Measurements from ENCODE around the gene RIOX2.

DNA sequence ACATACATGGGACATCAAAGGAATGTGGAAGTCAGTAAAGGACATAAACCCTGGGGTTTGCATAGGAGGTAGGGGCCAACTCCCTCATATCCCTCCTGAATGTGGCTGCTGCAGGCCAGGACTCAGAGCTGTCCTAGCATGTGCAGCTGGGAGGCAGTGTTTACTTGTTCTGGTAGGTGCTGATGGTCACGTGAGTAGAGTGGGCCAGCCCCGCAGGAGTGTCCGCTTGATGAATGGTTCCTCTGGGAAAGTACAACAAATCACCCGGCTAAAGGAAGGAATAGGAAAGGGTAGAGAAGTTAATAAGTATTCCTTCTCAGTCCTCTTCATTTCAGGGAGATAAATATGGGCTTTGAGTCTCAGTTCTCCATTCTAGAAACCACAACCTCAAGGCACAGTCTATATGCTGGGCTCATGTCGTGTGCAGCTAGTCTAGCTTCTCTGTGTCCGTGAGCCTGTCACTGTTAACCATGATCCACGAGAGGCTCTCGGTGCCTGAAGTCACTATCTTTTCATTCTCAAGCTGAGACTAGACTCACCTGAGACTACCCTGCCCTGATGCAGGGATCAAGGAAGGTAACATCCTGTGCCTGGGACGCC, 17.9 kb downstream of the RIOX2 start:
- TF ChIP-seq POLR2AphosphoS5 (IDR thresholded peaks at IDR 0.05; ENCODE audit: low read depth, low read length) (no peak), POLR2A (IDR thresholded peaks at IDR 0.05; ENCODE audit: low read depth, low read length) (no peak)
